H1 (cell line): ENCODE results near the gene TMEM221. TPM values are rescaled to one million over a fixed set of nuclear protein-coding genes. Genes with fewer than 3 reads are reported as not detected.

Source experiments
- FOSL1 ChIP-seq: IDR thresholded peaks from 2 replicates; pipeline ENCODE4 v1.6.1; 2011; ENCODE audit warnings: mild to moderate bottlenecking, low read depth, low read length, moderate library complexity; ENCODE audit not compliant: insufficient read depth
- polyA plus RNA-seq, 7 experiments: library from polyadenylated mRNA; depleted of rRNA in 3 of 7; stranded (reverse) in 5 of 7; unstranded in 2 of 7; fragments of >200 nt in 5 of 7; fragments of 200-250 nt in 2 of 7; gene quantifications; 1 replicate in 5 of 7; 2 replicates in 1 of 7; 4 replicates in 1 of 7; pipeline versions ENCODE4 v1.2.1 to v1.2.3, GENCODE V29; 2011 to 2013; ENCODE audit warnings: missing spikeins in 2 of 7, mixed read lengths in 2 of 7
- total RNA-seq: library from RNA; stranded (reverse); fragmentation: NEBNext Ultra II Directional; extraction: Animal tissue kit (Norgen Biotek cat#: 25700); gene quantifications from 2 replicates; pipeline ENCODE4 v1.2.1, GENCODE V29; 2021

Gene TMEM221
- total and polyA plus RNA-seq, 2 of the 8 experiments (the other 6 are each of a cell fraction or from before 2014, with no cell fraction given), result 1.4 to 2.0 TPM

DNA sequence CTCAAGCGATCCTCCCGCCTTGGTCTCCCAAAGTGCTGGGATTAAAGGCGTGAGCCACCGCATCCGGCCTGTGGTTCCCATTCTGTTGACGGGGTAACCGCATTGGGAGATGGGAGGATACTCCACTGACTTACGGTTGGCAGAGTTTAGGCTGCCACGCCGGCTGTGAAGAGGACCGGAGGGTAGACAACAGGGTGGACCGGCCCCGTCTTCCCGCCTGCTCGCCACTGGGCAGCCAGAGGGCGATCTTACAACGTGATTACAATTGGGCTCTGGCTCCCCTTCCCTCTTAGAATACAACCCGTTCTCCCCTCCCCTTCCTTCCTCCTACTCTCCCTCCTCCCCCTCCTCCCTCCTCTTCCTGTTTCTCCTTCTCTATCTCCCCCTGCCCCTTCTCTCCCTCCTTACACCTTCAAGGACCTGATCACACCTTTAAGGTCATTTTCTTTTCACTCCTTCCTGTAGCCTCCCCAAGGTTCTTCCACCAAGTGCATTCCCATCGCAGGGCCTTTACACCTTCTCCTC is 53.5 kb downstream of the TMEM221 start (continued):
- no peak for TF ChIP-seq FOSL1
